Upper lobe of left lung (tissue), 6 donors: ENCODE measurements around the gene LRRC18. TPM values are rescaled to one million over a fixed set of nuclear protein-coding genes. Genes with fewer than 3 reads are reported as not detected.
A peak's percentile ranks its signal among the peaks of the same experiment; 100 is the strongest.

ENCODE experiments used
- ATAC-seq, 2 donors: fragments of 200-7000 bp; cut with Tn5 transposase; one replicate each; pipeline ENCODE4 v1.9.1; 2022; ENCODE audit warnings: mild to moderate bottlenecking in 2 of 2, moderate library complexity in 2 of 2; ENCODE audit not compliant: low FRiP score in 2 of 2
- DNase-seq, 2 donors: peaks; one replicate each; pipeline ENCODE4 v3.0.0-alpha.2; 2019 to 2020
- H3K27ac ChIP-seq, 4 donors: fragments of 200-600 bp; sonication (generic); one replicate each; pipeline ENCODE4 v1.5.1; 2016 to 2019
- H3K27me3 ChIP-seq, 4 donors: fragments of 200-600 bp; sonication (generic); one replicate each; pipeline ENCODE4 v1.5.1; 2017 to 2019
- H3K36me3 ChIP-seq, 4 donors: fragments of 200-600 bp; sonication (generic); one replicate each; pipeline ENCODE4 v1.5.1; 2016 to 2019
- H3K4me1 ChIP-seq, 4 donors: fragments of 200-600 bp; sonication (generic); one replicate each; pipeline ENCODE4 v1.5.1; 2018 to 2019
- H3K4me3 ChIP-seq, 4 donors: fragments of 200-600 bp; sonication (generic); one replicate each; pipeline ENCODE4 v1.5.1; 2017 to 2019; ENCODE audit warnings: mild to moderate bottlenecking in 2 of 4, moderate library complexity in 1 of 4
- H3K9me3 ChIP-seq, 4 donors: fragments of 200-600 bp; sonication (generic); one replicate each; pipeline ENCODE4 v1.5.1; 2018 to 2019
- CTCF ChIP-seq, 6 experiments: fragments of 450-650 bp in 4 of 6; fragments of 200-600 bp in 2 of 6; sonication (generic) in 2 of 6; IDR thresholded peaks; one replicate each; pipeline ENCODE4 v1.5.1; 2016 to 2019; ENCODE audit warnings: antibody characterized with exemption in 6 of 6
- EP300 ChIP-seq, 4 donors: sonication (generic); formaldehyde crosslinking; IDR thresholded peaks; one replicate each; pipeline ENCODE4 v1.5.1; 2017; ENCODE audit warnings: antibody characterized with exemption in 4 of 4, control low read depth in 2 of 4
- POLR2A ChIP-seq, 4 donors: fragments of 450-650 bp; IDR thresholded peaks; one replicate each; pipeline ENCODE4 v1.5.1; 2016 to 2017; ENCODE audit warnings: antibody characterized with exemption in 4 of 4, mild to moderate bottlenecking in 2 of 4
- POLR2AphosphoS5 ChIP-seq, 2 donors: sonication (generic); formaldehyde crosslinking; IDR thresholded peaks; one replicate each; pipeline ENCODE4 v1.5.1; 2017; ENCODE audit warnings: antibody characterized with exemption in 2 of 2
- WGBS, 2 donors: methylation state at CpG; one replicate each; pipeline ENCODE4 v1.1.5; 2017 to 2018; 5-methylcytosine and 5-hydroxymethylcytosine counted together
- total RNA-seq, 6 donors: library from RNA; depleted of rRNA in 4 of 6; stranded (reverse); fragments of >200 nt in 4 of 6; gene quantifications; one replicate each; pipeline versions ENCODE4 v1.1.0 to v1.2.1, GENCODE V29; 2016 to 2021
- donor health status: DM: no; HTN: no; CAD: no; lungs with moderate emphysema.
- donor health status: DM: no; HTN: yes; CAD: no; lungs with severe emphysema.

The LRRC18 gene
- total RNA-seq, 6 donors from 2014 or later = 0.43 to 13.6 (median 2.2) TPM; not detected in 1

- no peak for TF ChIP-seq POLR2A (IDR thresholded peaks at IDR 0.05)
- no peak for TF ChIP-seq POLR2AphosphoS5 (IDR thresholded peaks at IDR 0.05)
- no peak for TF ChIP-seq CTCF (IDR thresholded peaks at IDR 0.05)
- TF ChIP-seq EP300 (IDR thresholded peaks at IDR 0.05) = no peak
- no peak for DNase-seq
These were observed 1.8 kb downstream of the LRRC18 start for GRCh38 chr10:48937796-48938195.

GRCh38 chr10:48935577-48935976 lies 4.1 kb downstream of the LRRC18 start:
- TF ChIP-seq POLR2AphosphoS5 (IDR thresholded peaks at IDR 0.05) (no peak), CTCF (IDR thresholded peaks at IDR 0.05) (no peak), POLR2A (IDR thresholded peaks at IDR 0.05) (no peak), EP300 (IDR thresholded peaks at IDR 0.05) (no peak)
- no peaks in the 10 kb centered on the region for H3K4me1 ChIP-seq
- no peak overlapping the region for H3K27ac ChIP-seq
- no peak for ATAC-seq
- H3K27me3 ChIP-seq = no peaks in the 10 kb centered on the region
- no peaks in the 10 kb centered on the region for H3K9me3 ChIP-seq
- H3K4me3 ChIP-seq = peak overlapping the region in 1 of 4 donors; percentile 20
- H3K36me3 ChIP-seq = no peaks in the 10 kb centered on the region
- DNase-seq = no peak

More at GRCh38 chr10:48937796-48938195, 1.8 kb downstream of the LRRC18 start:
- no peaks in the 10 kb centered on the region for H3K9me3 ChIP-seq
- no peak overlapping the region for H3K4me3 ChIP-seq
- no peak for ATAC-seq
- H3K27ac ChIP-seq = no peak overlapping the region
- no peaks in the 10 kb centered on the region for H3K36me3 ChIP-seq
- no peaks in the 10 kb centered on the region for H3K27me3 ChIP-seq
- 94 to 100% methylated on average over 3 of the region's 3 CpGs for WGBS, 2 donors
- H3K4me1 ChIP-seq = no peaks in the 10 kb centered on the region

GRCh38 chr10:48934672-48935501 lies 4.8 kb downstream of the LRRC18 start:
- Histone ChIP-seq H3K27ac (peak overlapping the region in 2 of 4 donors; percentile 11 to 16), H3K27me3 (no peaks in the 10 kb centered on the region), H3K4me3 (peak overlapping the region in 3 of 4 donors; percentile 9 to 24 (median 20)), H3K9me3 (no peaks in the 10 kb centered on the region), H3K4me1 (no peaks in the 10 kb centered on the region), H3K36me3 (no peaks in the 10 kb centered on the region)
- 52 to 61% methylated on average over 15 to 18 of the region's 18 CpGs for WGBS, 2 donors
- TF ChIP-seq POLR2A (IDR thresholded peaks at IDR 0.05) (no peak), CTCF (IDR thresholded peaks at IDR 0.05) (no peak), EP300 (IDR thresholded peaks at IDR 0.05) (no peak), POLR2AphosphoS5 (IDR thresholded peaks at IDR 0.05) (no peak)
- DNase-seq (no peak), ATAC-seq (no peak)

- no peak for TF ChIP-seq EP300 (IDR thresholded peaks at IDR 0.05)
- TF ChIP-seq POLR2A (IDR thresholded peaks at IDR 0.05) = no peak
- TF ChIP-seq CTCF (IDR thresholded peaks at IDR 0.05) = no peak
- TF ChIP-seq POLR2AphosphoS5 (IDR thresholded peaks at IDR 0.05) = no peak
- Histone ChIP-seq H3K4me3 (no peak overlapping the region), H3K36me3 (no peaks in the 10 kb centered on the region), H3K27me3 (no peaks in the 10 kb centered on the region), H3K4me1 (no peaks in the 10 kb centered on the region), H3K9me3 (no peaks in the 10 kb centered on the region), H3K27ac (no peak overlapping the region)
- WGBS, 2 donors = 82 to 85% methylated on average over 7 of the region's 7 CpGs
- ATAC-seq (no peak), DNase-seq (no peak)
These were observed 6.6 kb downstream of the LRRC18 start for GRCh38 chr10:48932831-48933664.
